ENCODE data around the gene MRPL11.

Gene MRPL11

GRCh38 chr11:66388780-66389386, 49.8 kb downstream of the MRPL11 start:
- DNase-seq (ENCODE audit: low read depth), result peak; percentile 34

- DNase-seq (ENCODE audit: low read depth), result peak; percentile 60
Observed at GRCh38 chr11:66386171-66387069, 52.2 kb downstream of the MRPL11 start.

All from GM04504 (cell line).